Suppressor macrophage treated with lipopolysaccharide for 1 hour (primary cell): Measurements from ENCODE around the gene TRIM52.
"Not testable (repeated sequence)": the region's sequence is repeated elsewhere in the genome, so short reads cannot be mapped to it uniquely, and the experiment has no call there.

Experiments used
- DNase-seq, 3 donors: peaks; one replicate each; pipeline ENCODE4 v3.0.0-alpha.2; 2020 to 2022

The TRIM52 gene

GRCh38 chr5:181233088-181233800 is 27.7 kb downstream of the TRIM52 start:
- no peak for DNase-seq

GRCh38 chr5:181232593-181232992 is 28.4 kb downstream of the TRIM52 start:
- DNase-seq = no peak

GRCh38 chr5:181231432-181231831 is 29.5 kb downstream of the TRIM52 start:
- no peak for DNase-seq

- DNase-seq = no peak
These were observed 30.4 kb downstream of the TRIM52 start for GRCh38 chr5:181230551-181230950.

DNA sequence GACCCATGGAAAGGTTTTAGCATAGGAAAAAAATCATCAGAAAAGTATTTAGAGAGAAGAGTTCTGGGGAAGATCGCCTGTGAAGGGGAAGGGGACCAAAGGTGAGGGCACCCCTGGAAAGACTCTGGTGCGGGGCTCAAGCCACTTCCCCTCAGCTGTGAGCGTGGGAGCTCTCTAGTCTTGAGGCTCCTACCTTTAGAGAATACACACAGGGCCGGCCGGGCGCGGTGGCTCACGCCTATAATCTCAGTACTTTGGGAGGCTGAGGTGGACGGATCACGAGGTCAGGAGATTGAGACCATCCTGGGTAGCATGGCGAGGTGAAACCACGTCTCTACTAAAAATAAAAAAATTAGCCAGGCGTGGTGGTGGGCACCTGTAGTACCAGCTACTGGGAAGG is 30.9 kb downstream of the TRIM52 start:
- no peak for DNase-seq

DNA sequence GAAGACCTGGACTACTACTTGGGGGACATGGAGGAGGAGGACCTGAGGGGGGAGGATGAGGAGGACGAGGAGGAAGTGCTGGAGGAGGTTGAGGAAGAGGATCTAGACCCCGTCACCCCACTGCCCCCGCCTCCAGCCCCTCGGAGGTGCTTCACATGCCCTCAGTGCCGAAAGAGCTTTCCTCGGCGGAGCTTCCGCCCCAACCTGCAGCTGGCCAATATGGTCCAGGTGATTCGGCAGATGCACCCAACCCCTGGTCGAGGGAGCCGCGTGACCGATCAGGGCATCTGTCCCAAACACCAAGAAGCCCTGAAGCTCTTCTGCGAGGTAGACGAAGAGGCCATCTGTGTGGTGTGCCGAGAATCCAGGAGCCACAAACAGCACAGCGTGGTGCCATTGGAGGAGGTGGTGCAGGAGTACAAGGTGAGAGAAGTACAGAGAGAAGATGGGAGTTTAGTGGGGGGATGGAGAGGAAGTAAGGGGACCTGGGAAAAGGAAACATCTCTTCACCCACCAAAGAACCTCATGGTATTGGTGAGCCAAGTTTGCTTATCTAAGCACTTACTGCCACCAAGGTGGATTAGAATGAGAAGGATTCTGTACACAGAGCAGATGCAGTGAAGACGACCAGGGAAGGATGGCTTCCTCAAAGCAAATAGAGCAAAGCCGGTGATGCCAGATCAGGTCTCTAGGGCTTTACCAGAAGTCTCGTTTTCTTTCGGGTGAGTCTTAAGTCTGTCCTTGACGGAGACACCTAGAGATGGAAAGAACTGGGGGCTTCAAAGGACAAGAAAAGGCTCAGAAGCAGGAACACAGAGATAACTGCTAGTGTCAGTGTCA is 36.3 kb downstream of the TRIM52 start:
- no peak for DNase-seq

- peak in 1 of 3 donors; percentile 45 for DNase-seq
These were observed 37.1 kb downstream of the TRIM52 start for GRCh38 chr5:181223729-181224389.

DNA sequence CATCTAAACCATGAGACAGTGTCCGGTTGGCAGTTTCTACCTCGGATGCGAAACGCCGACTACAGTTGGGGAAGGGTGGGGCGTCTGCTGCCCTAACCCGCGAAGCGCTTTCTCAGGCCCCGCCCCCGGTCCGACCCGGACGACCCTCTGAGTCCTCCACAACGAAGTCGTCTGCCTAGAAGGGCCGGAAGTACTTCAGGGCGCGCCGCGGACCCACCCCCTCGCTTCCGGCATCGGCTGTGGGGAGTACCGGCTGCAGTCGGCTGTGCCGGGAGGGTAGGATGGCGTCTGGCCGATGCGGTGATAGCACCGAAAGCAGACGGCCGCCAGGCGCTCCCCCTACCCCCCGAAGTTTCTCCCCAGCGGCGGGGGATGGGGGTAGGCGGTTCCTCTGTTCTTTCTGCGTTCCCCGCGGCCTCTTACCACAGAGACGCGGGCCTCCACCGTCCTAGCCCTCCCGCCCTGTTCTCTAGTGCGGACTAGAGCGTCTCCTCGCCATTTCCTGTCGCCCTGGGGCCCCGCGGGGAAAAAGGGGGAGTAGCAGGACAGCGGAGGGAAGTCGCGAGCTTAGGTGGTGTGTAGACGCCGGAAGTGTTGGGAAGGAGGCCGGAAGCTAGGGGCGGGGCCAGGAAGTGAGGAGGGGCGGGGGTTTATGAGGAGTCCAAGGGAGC is 37.8 kb downstream of the TRIM52 start, which contains the start of gene TRIM41:
TRIM41 (plus strand) TSS at position 224 of the 671 bp plus-strand sequence. CDS start 719 bp downstream, outside the sequence.
- DNase-seq = peak; percentile 97 to 98 (median 98)

GRCh38 chr5:181222630-181223057 is 38.3 kb downstream of the TRIM52 start:
- DNase-seq = no peak

DNA sequence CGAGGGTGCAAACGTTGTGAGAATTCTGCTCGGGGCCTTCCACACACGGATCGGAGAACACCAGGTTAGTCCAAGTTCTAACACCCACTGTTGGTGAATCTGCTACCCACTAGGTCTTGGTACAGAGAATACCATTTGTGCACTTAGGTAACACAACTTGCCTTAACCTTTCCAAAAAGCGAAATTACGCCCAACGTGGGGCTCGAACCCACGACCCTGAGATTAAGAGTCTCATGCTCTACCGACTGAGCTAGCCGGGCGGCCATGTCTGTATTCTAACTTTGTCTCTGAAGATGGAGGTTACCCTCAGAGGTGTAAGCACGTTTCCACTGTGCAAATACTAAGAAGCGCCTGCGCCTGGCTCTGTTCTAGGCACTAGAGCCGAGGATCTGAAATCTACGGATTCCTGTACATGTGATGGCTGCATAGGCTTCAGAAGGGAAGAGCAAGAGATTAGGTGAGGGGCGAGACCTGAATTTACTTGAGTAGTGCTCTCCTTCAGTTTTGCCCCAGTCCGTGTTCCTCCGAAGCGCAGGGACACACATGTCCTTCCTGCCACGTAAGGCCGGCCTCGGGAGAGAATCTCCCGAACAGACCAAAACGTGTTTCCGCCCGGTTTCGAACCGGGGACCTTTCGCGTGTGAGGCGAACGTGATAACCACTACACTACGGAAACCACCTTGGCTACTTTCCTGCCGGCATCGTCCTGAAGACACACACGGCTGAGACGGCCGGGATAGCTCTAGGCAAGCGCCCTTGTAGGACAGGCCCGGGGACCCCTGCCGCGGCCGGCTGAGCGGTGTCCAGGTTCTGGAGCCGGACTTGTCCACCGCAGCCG is 38.9 kb downstream of the TRIM52 start:
- peak; percentile 87 to 93 (median 90) for DNase-seq

GRCh38 chr5:181221105-181221791 is 39.7 kb downstream of the TRIM52 start:
- no peak for DNase-seq

DNA sequence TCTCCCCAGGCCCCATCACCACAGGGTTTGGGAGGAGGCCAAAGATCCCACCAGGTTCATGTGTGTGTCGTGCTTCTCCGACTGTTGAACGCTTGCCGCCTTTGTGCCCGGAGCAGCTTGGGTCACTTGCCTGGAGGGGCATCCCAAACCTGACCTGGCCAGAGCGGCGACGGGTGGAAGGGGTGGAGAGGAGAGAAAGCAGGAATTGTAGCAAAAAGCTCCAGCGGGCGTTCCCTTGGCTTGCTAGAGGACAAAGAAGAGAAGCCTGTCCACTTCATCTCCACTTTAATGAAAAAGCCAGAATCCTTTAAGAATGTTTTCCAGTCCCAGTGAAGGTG is 40.8 kb downstream of the TRIM52 start:
- DNase-seq = no peak

GRCh38 chr5:181219262-181220177 is 41.4 kb downstream of the TRIM52 start:
- DNase-seq = no peak

DNA sequence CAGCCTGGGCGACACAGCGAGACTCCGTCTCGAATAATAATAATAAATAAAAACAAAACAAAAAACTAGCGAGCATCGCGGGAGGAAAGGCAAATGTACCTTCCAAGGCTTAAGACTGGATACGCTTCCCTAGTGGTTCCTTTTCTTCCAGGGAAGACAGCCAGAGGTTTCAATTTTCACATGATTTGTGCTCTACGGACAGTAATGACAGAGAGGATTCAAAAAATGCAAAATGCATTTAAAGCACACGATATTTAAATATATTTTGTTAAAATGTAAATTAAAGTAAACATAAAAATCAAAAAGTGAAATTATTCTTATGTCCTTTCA is 42.2 kb downstream of the TRIM52 start:
- no peak for DNase-seq

GRCh38 chr5:181217803-181218062 is 43.2 kb downstream of the TRIM52 start:
- no peak for DNase-seq

GRCh38 chr5:181217111-181217802 is 43.7 kb downstream of the TRIM52 start:
- peak; percentile 61 to 78 (median 67) for DNase-seq

DNA sequence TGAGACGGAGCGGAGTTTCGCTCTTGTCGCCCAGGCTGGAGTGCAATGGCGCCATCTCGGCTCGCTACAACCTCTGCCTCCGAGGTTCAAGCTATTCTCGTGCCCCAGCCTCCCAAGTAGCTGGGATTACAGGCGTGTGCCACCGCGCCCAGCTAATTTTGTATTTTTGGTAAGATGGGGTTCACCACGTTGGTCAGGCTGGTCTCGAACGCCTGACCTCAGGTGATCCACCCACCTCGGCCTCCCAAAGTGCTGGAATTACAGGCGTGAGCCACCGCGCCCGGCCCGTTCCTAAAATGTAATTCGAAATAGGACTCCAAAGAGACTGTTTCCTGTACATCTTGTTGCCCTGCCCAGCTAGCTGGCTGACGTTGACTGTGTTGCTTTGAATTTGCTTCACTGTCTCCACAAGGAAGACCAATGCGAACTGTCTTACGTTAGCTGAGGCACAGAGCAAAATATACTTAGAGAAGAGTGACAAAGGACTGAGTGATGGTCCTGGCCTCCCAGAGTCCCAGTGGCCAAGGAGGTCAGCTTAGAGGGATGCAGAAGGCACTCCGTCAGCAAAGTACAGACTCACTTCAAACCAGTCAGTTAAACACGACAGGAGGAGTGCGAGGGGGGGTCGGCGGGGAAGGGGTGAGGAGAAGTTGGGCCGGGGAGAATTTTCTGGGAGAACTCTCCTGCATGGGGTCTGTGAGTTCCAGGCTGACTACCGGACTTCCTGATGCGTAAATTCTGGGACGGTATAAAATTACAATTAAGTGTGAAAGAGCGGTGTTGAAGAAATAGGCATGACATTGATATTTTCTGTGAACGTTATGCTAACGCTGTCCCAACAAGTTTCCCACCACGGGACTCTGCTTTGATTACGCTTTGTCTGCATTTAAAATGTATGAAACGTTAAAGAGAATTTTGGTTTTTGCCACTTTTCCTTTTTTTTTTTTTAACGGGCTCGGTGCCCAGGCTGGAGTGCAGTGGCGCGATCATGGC is 44.6 kb downstream of the TRIM52 start:
- no peak for DNase-seq

DNA sequence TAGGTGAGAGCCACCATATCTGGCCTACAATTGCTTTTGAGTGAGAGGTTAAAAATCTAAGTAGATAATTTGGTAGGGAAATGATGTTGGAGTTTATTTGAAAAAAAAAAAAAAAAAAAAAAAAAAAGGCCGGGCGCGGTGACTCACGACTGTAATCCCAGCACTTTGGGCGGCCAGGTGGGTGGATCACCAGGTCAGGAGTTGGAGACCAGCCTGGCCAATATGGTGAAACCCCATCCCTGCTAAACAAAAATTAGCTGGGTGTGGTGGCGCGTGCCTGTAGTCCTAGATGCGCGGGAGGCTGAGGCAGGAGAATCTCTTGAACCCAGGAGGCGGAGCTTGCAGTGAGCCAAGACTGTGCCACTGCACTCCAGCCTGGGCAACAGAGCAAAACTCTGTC is 46.7 kb downstream of the TRIM52 start:
- DNase-seq = not testable (repeated sequence)

DNA sequence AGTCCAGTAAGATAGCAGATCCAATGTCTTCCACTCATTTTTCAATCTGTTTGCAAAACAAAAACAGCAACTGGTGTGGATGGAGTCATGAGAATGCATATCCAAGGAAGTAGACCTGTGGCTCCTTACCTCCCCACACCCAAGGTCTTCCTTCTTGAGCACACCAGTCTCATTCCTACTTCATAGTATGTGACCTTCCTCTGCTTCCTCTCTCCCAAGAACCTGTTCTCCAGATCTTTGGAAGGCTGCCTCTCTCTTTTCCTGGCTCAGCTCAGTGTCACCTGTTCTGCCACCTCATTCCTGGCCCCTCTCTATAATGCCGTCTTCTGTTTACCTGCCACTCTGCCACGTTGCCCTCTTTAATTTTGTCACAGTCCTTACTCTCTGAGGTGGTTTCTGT is 48.0 kb downstream of the TRIM52 start:
- DNase-seq = no peak
